ENCODE measurements around the gene DNAJC11.

DNAJC11 gene

GRCh38 chr1:6599141-6599975 is 102.3 kb downstream of the DNAJC11 start:
- H3K4me3 ChIP-seq (ENCODE audit: low read depth, low read length) = peak overlapping the region; percentile 39
- ChIA-PET CTCF (interaction anchor here (1.1 to 3.5 kb wide), 7 partner anchors 10 to 113 kb away, joined by 3 to 12 read pairs (median 5); partner anchors contain the start of genes NOL9, PLEKHG5 and TAS1R1), POLR2A (interaction anchor here (1.0 to 1.7 kb wide), 3 partner anchors 10 to 20 kb away, joined by 3 to 6 read pairs (median 4); partner anchors contain the start of gene ZBTB48)
- TF ChIP-seq, protein P1, sequence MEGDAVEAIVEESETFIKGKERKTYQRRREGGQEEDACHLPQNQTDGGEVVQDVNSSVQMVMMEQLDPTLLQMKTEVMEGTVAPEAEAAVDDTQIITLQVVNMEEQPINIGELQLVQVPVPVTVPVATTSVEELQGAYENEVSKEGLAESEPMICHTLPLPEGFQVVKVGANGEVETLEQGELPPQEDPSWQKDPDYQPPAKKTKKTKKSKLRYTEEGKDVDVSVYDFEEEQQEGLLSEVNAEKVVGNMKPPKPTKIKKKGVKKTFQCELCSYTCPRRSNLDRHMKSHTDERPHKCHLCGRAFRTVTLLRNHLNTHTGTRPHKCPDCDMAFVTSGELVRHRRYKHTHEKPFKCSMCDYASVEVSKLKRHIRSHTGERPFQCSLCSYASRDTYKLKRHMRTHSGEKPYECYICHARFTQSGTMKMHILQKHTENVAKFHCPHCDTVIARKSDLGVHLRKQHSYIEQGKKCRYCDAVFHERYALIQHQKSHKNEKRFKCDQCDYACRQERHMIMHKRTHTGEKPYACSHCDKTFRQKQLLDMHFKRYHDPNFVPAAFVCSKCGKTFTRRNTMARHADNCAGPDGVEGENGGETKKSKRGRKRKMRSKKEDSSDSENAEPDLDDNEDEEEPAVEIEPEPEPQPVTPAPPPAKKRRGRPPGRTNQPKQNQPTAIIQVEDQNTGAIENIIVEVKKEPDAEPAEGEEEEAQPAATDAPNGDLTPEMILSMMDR (IDR thresholded peaks at IDR 0.05; ENCODE audit: insufficient read depth, low read length, missing control alignments) = no peak
- DNase-seq (ENCODE audit: low read depth, low spot score) = no peak

- ChIA-PET POLR2A (interaction anchor here (1.7 to 2.0 kb wide), 2 partner anchors 8 to 18 kb away, joined by 6 read pairs; partner anchors contain the start of gene ZBTB48), CTCF (interaction anchor here (0.5 to 3.5 kb wide), 4 partner anchors 13 to 112 kb away, joined by 3 to 12 read pairs (median 4); partner anchors contain the start of genes NOL9 and TAS1R1)
- TF ChIP-seq, protein P1 (IDR thresholded peaks at IDR 0.05; ENCODE audit: insufficient read depth, low read length, missing control alignments) = no peak
These were observed 103.9 kb downstream of the DNAJC11 start for GRCh38 chr1:6597777-6598131.

DNA sequence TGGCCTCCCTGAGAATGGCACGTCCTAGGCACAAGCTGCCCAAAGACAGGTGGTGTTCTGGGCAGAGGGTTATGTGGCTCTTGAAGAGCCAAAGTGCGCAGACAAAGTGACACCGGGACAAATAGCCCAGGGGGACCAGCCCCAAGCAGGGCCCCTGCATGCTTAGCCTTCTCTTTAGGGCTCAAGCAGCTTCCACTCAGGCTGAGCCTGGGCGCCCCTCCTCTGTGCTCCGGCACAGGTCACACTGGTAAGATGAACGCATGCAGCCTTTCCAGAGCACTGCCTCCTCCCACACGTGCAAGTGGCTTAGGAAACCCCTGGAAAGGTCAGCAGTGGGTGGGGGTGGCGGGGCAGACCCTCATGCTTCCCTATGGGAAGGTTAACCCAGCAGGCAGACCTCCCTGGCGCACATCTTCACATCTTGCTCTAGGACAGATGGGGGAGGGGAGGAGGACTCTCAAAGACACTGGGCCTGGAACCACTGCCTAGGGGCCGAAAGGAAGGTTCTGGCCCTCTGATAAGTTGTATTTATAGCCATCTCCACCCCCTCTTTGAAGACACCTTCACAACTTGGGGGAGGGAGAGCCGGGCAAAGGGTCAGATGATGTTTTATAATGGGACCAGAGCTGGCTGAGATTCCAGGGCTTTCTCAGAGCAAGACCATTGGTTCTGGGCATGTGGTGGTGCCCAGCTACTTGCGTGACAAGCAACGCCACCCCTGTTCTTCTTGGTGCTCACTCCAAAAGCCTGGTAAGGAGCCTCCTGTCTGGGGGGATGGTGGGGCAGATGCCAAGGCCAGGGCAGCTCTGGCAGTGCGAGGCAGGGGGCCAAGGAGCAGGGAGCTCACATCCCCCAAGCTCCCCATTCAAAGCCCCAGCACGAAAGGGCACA is 104.5 kb downstream of the DNAJC11 start:
- CTCF ChIA-PET = interaction anchor here (0.5 to 3.5 kb wide), 5 partner anchors 12 to 111 kb away, joined by 3 to 12 read pairs (median 4); partner anchors contain the start of genes NOL9 and TAS1R1
- POLR2A ChIA-PET = interaction anchor here (1.7 to 2.0 kb wide), 2 partner anchors 8 to 17 kb away, joined by 6 read pairs; partner anchors contain the start of gene ZBTB48
- TF ChIP-seq, protein P1 (IDR thresholded peaks at IDR 0.05; ENCODE audit: insufficient read depth, low read length, missing control alignments) = no peak
- H3K4me3 ChIP-seq (ENCODE audit: low read depth, low read length) = no peak overlapping the region
- no peak for DNase-seq (ENCODE audit: low read depth, low spot score)

More at GRCh38 chr1:6597777-6598131, 103.9 kb downstream of the DNAJC11 start:
- H3K4me3 ChIP-seq (ENCODE audit: low read depth, low read length) = no peak overlapping the region
- DNase-seq (ENCODE audit: low read depth, low spot score) = no peak

GRCh38 chr1:6596351-6596750 is 105.3 kb downstream of the DNAJC11 start:
- no peak for DNase-seq (ENCODE audit: low read depth, low spot score)
- H3K4me3 ChIP-seq (ENCODE audit: low read depth, low read length) = no peak overlapping the region
- ChIA-PET POLR2A (no interaction called here), CTCF (interaction anchor here (1.0 kb wide), 1 partner anchor 58 kb away, joined by 3 read pairs; no protein-coding TSS in a partner anchor)
- TF ChIP-seq, protein P1 (IDR thresholded peaks at IDR 0.05; ENCODE audit: insufficient read depth, low read length, missing control alignments) = no peak

DNA sequence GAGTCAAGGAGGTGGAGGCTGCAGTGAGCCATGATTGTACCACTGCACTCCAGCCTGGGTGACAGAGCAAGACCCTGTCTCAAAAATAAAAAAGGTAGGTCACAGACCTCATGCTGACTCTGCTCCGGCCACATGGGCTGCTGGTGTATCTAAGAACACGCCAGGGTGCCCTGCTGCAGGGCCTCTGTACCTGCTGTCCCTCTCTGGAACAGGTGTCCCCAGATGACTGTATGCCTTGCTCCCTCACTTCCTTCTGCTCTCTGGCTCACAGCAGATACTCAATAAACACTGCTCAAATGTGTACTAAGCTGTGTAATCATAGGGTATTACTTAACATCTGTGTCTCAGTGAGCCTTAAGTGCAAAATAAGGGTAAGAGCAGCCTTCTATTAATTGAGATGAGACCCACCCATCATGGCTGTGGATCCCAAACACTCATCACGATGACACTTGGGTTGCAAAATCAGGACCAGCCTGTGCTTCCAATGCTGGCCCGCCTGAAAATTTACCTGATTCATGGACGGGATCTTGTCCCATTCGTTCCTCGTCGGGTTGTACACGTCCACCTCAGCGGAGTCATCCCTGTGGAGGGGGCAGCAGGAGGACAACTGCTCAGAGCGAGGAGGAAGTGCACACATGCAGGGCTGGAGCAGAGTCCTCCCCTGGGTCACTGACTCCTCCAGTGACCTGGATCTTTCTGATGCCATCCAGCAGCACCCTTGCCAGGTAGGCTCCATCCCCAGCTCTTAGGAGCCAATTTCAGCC is 106.5 kb downstream of the DNAJC11 start:
- DNase-seq (ENCODE audit: low read depth, low spot score) = no peak
- ChIA-PET CTCF (interaction anchor here (1.6 kb wide), 1 partner anchor 51 kb away, joined by 3 read pairs; no protein-coding TSS in a partner anchor), POLR2A (interaction anchor here (1.0 to 4.5 kb wide), 2 partner anchors 8 to 14 kb away, joined by 3 to 17 read pairs; partner anchors contain the start of gene KLHL21)
- TF ChIP-seq, protein P1 (IDR thresholded peaks at IDR 0.05; ENCODE audit: insufficient read depth, low read length, missing control alignments) = no peak
- no peak overlapping the region for H3K4me3 ChIP-seq (ENCODE audit: low read depth, low read length)
